Loucy (cell line): ENCODE measurements around the gene CLCNKB.

Experiments used
- CTCF ChIP-seq: fragments of 200-600 bp; sonication (generic); conservative IDR thresholded peaks from 2 replicates; pipeline ENCODE4 v1.5.1; 2014; ENCODE audit warnings: mild to moderate bottlenecking, antibody characterized with exemption, low read length
- EZH2phosphoT487 ChIP-seq: fragments of 200-600 bp; IDR thresholded peaks from 2 replicates; pipeline ENCODE4 v1.6.1; 2018; ENCODE audit warnings: antibody characterized with exemption, mild to moderate bottlenecking, moderate library complexity, borderline replicate concordance

DNA sequence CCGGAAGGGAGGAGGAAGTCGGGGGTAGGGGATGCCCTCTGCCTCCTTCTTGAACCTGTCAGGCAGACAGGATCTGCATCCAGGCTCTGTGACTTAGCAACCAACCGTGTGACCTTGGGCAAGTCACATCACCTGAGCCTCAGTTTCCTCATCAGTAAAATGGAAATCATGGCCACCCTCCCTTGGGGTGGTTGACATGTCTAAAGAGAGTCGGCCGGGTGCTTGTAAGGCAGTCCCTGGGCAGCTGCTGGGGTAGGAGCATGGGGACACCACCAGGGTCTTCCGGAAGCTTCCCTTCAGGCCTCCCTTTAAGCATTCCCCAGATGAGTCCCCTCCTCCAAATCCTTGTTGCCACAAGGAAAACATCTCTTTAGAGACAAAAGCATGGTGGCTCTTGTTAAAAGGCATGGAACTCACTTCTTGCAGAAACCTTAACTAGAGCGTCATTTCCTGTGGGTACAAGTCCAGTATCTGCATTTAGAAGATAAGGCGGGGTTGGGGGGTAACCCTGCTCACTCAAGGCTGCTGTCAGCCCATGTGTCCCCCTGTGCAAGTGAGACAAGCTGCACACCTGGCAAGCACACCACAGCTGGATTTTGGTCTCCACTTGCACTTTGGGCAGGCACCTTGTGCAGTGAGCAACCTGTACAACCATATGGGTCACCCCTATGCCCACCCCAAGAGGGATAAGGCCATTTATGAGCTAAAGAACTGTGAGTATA lies 10.4 kb downstream of the CLCNKB start:
- TF ChIP-seq CTCF (no peak), EZH2phosphoT487 (no peak)
